ENCODE measurements around the gene SYCP2L.

The SYCP2L gene

DNA sequence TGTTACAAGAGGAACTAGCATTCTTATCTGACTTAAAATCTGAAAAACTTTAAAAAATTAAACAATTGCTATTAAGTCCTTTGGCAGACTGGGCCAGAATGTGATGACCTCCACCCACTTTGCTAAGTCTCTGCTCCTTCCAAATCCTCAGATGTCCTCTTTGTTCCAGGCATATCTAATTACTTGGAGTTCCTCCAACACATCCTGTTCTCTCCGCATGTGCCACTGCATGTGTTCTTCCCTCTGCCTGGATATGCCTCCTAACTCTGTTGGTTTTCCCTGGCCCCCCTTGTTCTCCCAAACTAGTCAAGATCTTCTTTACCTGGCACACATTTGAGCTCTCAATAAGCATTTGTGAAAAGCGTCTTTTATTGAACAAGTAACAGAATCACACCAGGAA, 134.2 kb downstream of the SYCP2L start:
- H3K27ac ChIP-seq, result peak overlapping the region; percentile 10; the same call in 1 of the 2 replicates
- TF ChIP-seq, protein P1, sequence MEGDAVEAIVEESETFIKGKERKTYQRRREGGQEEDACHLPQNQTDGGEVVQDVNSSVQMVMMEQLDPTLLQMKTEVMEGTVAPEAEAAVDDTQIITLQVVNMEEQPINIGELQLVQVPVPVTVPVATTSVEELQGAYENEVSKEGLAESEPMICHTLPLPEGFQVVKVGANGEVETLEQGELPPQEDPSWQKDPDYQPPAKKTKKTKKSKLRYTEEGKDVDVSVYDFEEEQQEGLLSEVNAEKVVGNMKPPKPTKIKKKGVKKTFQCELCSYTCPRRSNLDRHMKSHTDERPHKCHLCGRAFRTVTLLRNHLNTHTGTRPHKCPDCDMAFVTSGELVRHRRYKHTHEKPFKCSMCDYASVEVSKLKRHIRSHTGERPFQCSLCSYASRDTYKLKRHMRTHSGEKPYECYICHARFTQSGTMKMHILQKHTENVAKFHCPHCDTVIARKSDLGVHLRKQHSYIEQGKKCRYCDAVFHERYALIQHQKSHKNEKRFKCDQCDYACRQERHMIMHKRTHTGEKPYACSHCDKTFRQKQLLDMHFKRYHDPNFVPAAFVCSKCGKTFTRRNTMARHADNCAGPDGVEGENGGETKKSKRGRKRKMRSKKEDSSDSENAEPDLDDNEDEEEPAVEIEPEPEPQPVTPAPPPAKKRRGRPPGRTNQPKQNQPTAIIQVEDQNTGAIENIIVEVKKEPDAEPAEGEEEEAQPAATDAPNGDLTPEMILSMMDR (conservative IDR thresholded peaks at IDR 0.05), result no peak

DNA sequence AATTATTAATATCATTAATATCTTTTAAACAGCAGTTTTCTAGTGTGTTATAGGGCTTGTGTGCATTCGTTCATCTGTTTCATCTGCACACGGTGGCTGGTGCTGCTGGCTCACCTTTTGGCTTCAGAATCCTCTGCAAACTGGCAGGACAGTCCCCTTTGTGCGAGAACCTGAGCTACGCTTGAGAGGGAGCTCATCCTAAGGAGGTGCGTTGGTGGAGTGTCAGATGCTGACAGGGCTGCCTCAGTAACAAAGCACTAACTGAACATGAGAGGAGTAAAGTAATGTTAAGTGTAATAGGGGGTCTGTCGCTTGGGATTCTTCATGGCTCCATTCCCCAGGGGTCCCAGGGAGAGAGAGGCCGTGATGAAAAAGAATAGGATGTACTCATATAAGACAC, 134.9 kb downstream of the SYCP2L start:
- TF ChIP-seq, protein P1 (conservative IDR thresholded peaks at IDR 0.05), result no peak

DNA sequence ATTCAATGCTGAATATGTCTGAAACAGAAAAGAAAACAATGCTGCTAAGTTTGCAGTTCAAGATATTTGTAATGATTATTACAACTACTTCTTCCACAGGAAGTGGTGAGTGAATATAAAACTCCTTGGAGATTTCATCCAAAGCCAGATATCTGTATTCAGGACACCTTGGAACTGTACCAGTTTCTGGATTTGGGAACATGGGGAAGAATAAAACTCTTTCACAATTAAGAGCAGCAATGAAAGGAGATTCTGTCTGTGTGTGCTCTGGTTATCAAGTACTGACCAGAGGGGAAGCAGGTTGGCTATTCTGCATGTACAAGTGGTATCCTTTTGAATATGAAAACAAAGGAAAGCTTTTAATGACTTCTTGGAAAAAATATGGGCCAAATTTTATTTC, 136.2 kb downstream of the SYCP2L start:
- TF ChIP-seq, protein P1 (conservative IDR thresholded peaks at IDR 0.05), result no peak
- H3K27ac ChIP-seq, result peak overlapping the region; percentile 10

More for the DNA sequence above, 134.9 kb downstream of the SYCP2L start:
- H3K27ac ChIP-seq, result peak overlapping the region; percentile 10
